ENCODE measurements around the gene CCDC7. TPM values are rescaled to one million over a fixed set of nuclear protein-coding genes. Genes with fewer than 3 reads are reported as not detected.
A peak's percentile ranks its signal among the peaks of the same experiment; 100 is the strongest.

The CCDC7 gene
- total RNA-seq, 1 donor from 2014 or later = 9.5 TPM

DNA sequence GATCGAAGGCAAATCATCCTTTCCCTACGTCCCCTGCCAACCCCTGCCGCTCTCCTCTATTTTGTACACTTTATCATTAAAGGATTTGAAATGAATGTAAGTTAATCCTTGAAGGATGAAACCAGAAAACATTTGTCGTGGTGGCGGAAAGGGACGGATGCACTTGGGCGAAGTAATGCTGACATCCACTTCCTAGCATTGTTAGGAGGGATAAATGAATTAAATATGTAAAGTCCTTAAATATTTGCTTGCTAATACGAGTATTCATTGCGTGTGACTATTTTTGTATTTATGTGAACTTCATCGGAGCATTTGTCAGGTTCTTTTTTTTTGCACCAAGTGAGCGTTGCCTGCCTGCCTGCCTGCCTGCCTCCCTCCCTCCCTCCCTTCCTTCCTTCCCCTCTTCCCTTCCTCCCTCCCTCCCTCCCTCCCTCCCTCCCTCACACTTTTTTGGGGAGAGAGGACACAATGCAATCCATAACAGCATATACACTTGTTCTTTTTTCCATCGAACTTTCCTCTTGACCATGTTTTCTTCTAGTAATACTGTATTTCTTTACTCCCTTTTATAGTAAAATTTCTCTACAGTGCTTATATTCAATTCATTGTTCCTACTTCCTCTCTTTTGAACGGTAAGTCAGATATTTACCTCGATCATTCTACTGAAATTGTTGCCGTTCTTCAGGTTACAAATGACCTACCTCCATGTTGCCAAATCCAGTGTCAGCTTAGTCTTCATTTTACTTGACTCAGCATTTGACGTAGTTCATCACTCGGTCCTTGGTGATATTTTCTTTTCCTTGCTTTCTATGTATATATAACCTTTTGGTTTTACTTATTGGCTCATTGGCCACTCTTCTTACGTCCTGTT is 831 bp downstream of the CCDC7 start:
- DNase-seq (ENCODE audit: low spot score, unreplicated experiment) = no peak
- Mint-ChIP-seq H3K4me1 (ENCODE audit: low read depth) (peaks cover 6% of the 10 kb centered on the region), H3K4me3 (ENCODE audit: low read depth) (peak overlapping the region; percentile 91), H3K27me3 (peaks cover 8% of the 10 kb centered on the region), H3K27ac (peak overlapping the region; percentile 98), H3K9me3 (ENCODE audit: low read depth) (no peaks in the 10 kb centered on the region), H3K36me3 (ENCODE audit: insufficient read depth) (no peaks in the 10 kb centered on the region)
- no peak for TF ChIP-seq CTCF (IDR thresholded peaks at IDR 0.05; ENCODE audit: unreplicated experiment)

DNA sequence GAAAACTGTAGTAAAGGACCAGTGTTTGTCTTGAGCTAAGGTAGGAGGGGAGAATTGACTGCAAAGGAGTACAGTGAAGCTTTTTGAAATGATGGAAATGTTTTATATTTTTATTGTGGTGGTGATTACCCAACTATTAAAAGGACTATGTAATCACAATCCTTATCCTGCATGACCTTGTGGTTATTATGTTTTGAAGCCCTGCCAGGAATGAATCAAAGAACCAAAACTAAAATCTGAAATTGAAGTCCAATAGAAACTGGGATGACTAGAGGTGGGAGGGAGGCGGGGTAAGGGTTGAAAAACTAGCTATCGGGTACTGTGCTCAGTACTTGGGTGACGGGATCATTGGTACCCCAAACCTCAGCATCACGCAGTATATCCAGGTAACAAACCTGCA is 8.2 kb downstream of the CCDC7 start:
- H3K36me3 Mint-ChIP-seq (ENCODE audit: insufficient read depth) = no peaks in the 10 kb centered on the region
- no peak for TF ChIP-seq CTCF (IDR thresholded peaks at IDR 0.05; ENCODE audit: unreplicated experiment)
- no peaks in the 10 kb centered on the region for H3K27me3 Mint-ChIP-seq
- no peak overlapping the region for H3K4me3 Mint-ChIP-seq (ENCODE audit: low read depth)
- no peaks in the 10 kb centered on the region for H3K4me1 Mint-ChIP-seq (ENCODE audit: low read depth)
- no peaks in the 10 kb centered on the region for H3K9me3 Mint-ChIP-seq (ENCODE audit: low read depth)
- no peak for DNase-seq (ENCODE audit: low spot score, unreplicated experiment)
- H3K27ac Mint-ChIP-seq = no peak overlapping the region

DNA sequence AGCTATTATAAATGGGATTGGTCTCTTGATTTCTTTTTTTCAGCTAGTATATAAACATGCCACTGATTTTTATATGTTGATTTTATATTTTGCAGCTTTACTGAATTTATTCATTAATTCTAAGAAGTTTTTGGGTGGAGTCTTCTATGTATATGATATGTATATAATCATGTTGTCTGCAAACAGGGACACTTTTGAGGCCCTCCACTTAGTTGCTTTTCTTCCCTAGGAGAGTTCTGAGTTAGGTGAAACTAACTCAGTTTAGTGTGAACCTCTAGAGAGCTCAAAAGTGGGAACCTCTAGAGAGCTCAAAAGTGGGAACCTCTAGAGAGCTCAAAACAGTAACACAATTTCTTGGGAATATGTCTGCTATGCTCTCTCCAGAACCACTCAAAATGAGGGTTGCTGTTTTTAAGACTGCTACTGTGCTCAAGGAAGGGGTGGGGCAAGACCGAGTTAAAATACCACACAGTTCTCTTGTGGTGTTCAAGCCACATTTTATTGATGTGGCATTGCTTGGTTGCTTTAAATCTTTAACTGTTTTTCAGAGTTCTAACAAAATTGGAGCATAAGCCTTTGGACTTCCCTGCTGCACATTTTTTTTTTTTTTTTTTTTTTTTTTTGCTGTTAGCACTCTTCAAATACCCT is 13.2 kb downstream of the CCDC7 start:
- Mint-ChIP-seq H3K36me3 (ENCODE audit: insufficient read depth) (no peaks in the 10 kb centered on the region), H3K4me3 (ENCODE audit: low read depth) (no peak overlapping the region), H3K4me1 (ENCODE audit: low read depth) (no peaks in the 10 kb centered on the region), H3K27me3 (no peaks in the 10 kb centered on the region), H3K27ac (no peak overlapping the region), H3K9me3 (ENCODE audit: low read depth) (no peaks in the 10 kb centered on the region)
- no peak for DNase-seq (ENCODE audit: low spot score, unreplicated experiment)
- no peak for TF ChIP-seq CTCF (IDR thresholded peaks at IDR 0.05; ENCODE audit: unreplicated experiment)

- Mint-ChIP-seq H3K9me3 (ENCODE audit: low read depth) (no peaks in the 10 kb centered on the region), H3K27me3 (no peaks in the 10 kb centered on the region), H3K4me1 (ENCODE audit: low read depth) (no peaks in the 10 kb centered on the region), H3K36me3 (ENCODE audit: insufficient read depth) (peaks cover 1% of the 10 kb centered on the region), H3K27ac (no peak overlapping the region), H3K4me3 (ENCODE audit: low read depth) (no peak overlapping the region)
- no peak for TF ChIP-seq CTCF (IDR thresholded peaks at IDR 0.05; ENCODE audit: unreplicated experiment)
- DNase-seq (ENCODE audit: low spot score, unreplicated experiment) = no peak
Observed at GRCh38 chr10:32461203-32461602, 15.3 kb downstream of the CCDC7 start.

DNA sequence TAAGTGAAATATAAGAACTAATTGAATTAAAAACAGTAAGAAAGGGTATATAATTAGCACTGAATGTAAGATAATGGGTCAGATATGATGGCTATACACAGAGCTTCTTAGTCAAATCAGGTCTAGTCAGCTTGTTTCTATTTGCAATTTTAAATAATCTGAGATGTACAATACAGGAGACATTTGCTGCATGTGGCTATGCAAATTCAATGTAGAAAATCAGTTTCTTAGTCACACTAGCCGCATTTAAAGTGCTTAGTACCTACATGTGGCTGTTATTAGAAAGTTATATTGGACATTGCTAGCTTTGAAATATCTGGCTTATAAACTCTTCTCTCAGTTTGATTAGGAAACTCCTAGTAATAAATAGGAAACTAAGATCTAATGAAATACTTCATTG is 25.3 kb downstream of the CCDC7 start:
- Mint-ChIP-seq H3K36me3 (ENCODE audit: insufficient read depth) (peaks cover 1% of the 10 kb centered on the region), H3K4me1 (ENCODE audit: low read depth) (no peaks in the 10 kb centered on the region), H3K27me3 (no peaks in the 10 kb centered on the region), H3K9me3 (ENCODE audit: low read depth) (no peaks in the 10 kb centered on the region), H3K4me3 (ENCODE audit: low read depth) (no peak overlapping the region), H3K27ac (no peak overlapping the region)
- no peak for TF ChIP-seq CTCF (IDR thresholded peaks at IDR 0.05; ENCODE audit: unreplicated experiment)
- DNase-seq (ENCODE audit: low spot score, unreplicated experiment) = no peak
